NB4 (cell line): ENCODE results near the gene PROM2.

Source experiments
- MYC ChIP-seq: IDR thresholded peaks from 2 replicates; pipeline ENCODE4 v1.6.1; 2011; ENCODE audit warnings: low read depth, low read length
- POLR2A ChIP-seq: IDR thresholded peaks from 2 replicates; pipeline ENCODE4 v1.6.1; 2011; ENCODE audit warnings: mild to moderate bottlenecking; ENCODE audit not compliant: insufficient read length; ENCODE audit errors: extremely low read depth
- TF ChIP-seq, protein P1 (sequence below): IDR thresholded peaks from one replicate; pipeline ENCODE4 v1.5.1; 2012; ENCODE audit warnings: low read depth, low read length
- TF ChIP-seq, protein P2 (sequence below): IDR thresholded peaks from 2 replicates; pipeline ENCODE4 v1.6.1; 2011; ENCODE audit warnings: low read depth, low read length

DNA sequence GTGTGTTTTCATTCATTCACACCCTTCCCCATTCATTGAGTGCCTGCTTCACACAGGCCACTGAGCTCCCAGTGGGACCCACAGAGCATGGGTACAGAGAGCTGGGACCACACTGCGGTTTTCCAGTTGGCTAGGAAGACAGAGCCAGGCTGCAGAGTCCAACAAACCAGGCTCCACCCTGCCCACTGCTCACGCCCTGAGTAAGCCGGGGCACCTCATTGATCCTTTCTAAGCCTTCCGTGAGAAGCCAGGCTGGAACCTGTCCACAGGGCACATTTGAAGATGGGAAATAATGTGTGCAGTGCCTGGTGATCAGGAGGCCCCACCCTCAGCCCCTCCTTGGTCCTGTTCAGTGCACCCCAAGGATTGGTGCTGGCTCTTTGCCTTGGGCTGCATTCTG lies 36.4 kb downstream of the PROM2 start:
- TF ChIP-seq, protein P1, sequence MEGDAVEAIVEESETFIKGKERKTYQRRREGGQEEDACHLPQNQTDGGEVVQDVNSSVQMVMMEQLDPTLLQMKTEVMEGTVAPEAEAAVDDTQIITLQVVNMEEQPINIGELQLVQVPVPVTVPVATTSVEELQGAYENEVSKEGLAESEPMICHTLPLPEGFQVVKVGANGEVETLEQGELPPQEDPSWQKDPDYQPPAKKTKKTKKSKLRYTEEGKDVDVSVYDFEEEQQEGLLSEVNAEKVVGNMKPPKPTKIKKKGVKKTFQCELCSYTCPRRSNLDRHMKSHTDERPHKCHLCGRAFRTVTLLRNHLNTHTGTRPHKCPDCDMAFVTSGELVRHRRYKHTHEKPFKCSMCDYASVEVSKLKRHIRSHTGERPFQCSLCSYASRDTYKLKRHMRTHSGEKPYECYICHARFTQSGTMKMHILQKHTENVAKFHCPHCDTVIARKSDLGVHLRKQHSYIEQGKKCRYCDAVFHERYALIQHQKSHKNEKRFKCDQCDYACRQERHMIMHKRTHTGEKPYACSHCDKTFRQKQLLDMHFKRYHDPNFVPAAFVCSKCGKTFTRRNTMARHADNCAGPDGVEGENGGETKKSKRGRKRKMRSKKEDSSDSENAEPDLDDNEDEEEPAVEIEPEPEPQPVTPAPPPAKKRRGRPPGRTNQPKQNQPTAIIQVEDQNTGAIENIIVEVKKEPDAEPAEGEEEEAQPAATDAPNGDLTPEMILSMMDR = no peak
- TF ChIP-seq POLR2A (no peak), MYC (no peak)
- TF ChIP-seq, protein P2, sequence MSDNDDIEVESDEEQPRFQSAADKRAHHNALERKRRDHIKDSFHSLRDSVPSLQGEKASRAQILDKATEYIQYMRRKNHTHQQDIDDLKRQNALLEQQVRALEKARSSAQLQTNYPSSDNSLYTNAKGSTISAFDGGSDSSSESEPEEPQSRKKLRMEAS = no peak
